GM18909 (cell line): ENCODE measurements around the gene AUH.
"Not testable (repeated sequence)": the region's sequence is repeated elsewhere in the genome, so short reads cannot be mapped to it uniquely, and the experiment has no call there.

Experiments
- ATAC-seq: cut with Tn5 transposase; IDR thresholded peaks from one replicate; pipeline ENCODE4 v1.9.1; 2021; ENCODE audit warnings: mild to moderate bottlenecking; ENCODE audit not compliant: unreplicated experiment, poor library complexity

The AUH gene

GRCh38 chr9:91379426-91379825 lies 17.7 kb upstream of the AUH start:
- ATAC-seq: no peak

DNA sequence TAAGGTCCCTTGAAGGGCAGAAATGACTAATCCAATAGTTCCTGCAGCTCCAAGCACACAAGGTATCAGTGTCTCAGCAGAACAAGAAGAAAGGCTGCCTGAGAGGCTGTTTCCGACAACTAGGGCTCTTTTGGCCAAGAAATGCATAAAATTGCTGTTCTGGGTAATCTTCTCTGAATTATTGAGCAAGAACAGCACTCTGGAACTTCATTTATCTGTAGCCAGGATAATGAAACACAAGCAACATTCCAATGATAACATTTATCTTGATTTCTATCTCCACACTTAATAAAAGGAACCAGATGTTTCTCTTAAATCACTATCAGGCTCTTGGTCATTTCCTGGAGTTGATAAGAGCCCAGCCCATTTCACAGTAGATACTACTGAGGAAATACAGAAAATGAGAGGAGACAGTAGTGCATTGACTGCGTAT lies 17.0 kb upstream of the AUH start:
- ATAC-seq: no peak

DNA sequence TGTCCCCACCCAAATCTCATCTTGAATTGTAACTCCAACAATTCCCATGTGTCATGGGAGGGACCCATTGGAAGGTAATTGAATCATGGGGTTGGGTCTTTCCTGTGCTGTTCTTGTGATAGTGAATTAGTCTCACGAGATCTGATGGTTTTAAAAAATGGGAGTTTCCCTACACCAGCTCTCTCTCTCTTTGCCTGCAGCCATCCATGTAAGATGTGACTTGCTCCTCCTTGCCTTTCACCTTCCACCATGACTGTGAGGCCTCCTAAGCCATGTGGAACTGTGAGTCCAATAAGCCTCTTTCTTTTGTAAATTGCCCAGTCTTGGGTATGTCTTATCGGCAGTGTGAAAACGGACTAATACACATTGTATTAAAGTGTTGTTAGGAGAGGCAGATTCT lies 16.3 kb upstream of the AUH start:
- not testable (repeated sequence) for ATAC-seq

DNA sequence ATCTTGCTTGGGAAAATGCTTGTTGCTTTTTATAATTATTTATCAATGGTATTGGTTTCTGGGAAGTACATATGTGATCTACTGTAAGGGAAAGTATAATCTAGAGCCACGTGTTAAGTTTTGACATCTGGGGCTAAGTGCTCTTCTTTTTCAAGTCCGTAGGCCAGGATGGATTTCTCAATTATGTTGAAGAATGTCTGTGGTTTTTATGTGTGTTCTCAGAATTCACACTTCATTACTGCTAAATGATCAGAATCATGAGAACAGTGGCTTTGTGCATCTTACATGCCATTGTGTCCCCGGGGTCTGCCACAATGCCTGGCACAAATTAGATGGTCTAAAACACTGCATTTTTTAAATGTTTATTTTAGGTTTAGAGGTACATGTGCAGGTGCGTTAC lies 14.5 kb upstream of the AUH start:
- ATAC-seq: no peak

GRCh38 chr9:91374939-91375338 lies 13.2 kb upstream of the AUH start:
- no peak for ATAC-seq

DNA sequence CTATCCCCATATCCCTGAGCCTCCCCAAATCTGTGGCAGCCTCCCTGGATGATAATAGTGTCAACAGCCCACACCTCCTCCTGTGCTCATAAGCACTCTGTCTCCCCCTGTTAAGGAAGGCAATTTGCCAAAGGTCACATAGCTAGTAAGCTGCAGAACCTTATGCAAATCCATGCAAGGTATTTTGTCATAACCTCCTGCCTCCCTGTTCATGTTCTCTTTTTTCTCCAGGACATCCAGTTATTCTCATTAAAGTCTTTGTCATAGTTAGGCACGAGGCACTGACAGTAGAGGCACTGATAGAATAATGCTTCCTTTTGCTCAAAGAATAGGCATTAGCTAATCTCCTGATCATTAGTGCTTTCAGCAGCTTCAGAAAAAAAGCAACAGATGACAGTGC lies 10.2 kb upstream of the AUH start:
- no peak for ATAC-seq

DNA sequence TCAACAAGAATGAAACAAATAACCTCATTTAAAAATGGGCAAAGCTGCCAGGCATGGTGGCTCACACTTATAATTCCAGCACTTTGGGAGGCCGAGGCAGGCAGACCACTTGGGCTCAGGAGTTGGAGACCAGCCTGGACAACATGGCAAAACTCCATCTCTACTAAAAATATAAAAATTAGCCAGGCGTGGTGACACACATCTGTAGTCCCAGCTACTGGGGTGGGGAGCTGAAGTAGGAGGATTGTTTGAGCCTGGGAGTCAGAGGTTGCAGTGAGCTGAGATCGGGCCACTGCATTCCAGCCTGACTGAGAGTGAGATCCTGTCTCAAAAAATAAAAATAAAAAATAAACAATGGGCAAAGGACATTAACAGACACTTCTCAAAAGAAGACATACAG lies 8.3 kb upstream of the AUH start:
- not testable (repeated sequence) for ATAC-seq

DNA sequence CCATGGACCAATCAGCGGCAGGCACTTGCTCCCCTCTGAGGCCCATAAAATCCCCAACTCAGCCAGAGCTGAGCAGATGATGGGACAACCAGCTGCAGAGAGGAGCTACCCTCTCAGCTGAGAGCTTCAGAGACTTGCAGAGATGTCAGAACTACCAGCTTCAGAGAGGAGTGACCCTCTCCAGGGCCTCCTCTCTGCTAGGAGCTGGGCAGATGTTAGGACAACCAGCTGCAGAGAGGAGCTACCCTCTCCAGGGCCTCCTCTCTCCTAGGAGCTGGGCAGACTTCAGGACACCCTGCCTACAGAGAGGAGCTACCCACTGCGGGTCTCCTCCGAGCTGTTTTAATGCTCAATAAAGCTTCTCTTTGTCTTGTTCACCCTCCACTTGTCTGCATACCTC lies 3.0 kb upstream of the AUH start:
- no peak for ATAC-seq

- no peak for ATAC-seq
These were observed 2.3 kb upstream of the AUH start for GRCh38 chr9:91364005-91364404.

GRCh38 chr9:91362051-91362611 lies 413 bp upstream of the AUH start:
- ATAC-seq: no peak

- ATAC-seq: no peak
These were observed 997 bp downstream of the AUH start for GRCh38 chr9:91360551-91361290.

- no peak for ATAC-seq
These were observed 1.8 kb downstream of the AUH start for GRCh38 chr9:91359734-91360470.

DNA sequence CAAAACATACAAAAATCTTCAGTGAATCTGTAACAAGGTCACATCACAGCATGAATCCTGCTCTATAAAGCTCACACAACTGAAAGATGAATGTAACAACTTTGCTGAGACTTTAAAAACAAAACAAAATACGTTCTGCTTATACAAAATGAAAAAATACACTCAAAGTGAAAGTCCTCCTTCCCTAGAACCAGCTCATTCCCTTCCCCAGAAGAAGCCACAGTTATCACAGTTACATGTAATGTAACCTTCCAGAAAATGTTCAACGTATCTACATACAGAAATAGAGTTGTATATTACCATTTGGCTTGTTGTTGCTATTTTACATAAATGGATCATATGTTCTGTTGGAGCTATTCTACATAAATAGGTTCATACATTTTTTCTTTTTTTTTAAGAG lies 2.6 kb downstream of the AUH start:
- ATAC-seq: no peak

DNA sequence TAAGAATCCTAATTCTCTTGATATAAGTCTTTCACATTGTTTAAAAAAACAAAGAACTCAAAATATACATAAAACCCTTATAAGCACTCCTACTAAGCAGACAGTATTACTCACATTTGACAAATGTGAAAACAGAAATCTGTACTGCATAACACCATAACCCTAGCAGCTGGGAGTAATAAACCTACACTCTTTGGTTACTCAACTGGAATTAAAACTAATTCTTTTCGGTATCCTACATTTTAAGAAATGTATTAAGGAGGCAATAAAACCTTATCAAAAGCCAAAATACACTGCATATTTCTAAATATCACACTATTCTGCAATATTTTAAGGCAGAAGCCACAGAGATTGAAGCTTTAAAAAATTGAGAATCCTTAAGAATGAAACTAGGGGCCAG lies 6.8 kb downstream of the AUH start:
- ATAC-seq: no peak

GRCh38 chr9:91349115-91349555 lies 12.6 kb downstream of the AUH start:
- ATAC-seq: no peak

- no peak for ATAC-seq
These were observed 13.4 kb downstream of the AUH start for GRCh38 chr9:91348191-91348807.

GRCh38 chr9:91347377-91347776 lies 14.3 kb downstream of the AUH start:
- no peak for ATAC-seq

DNA sequence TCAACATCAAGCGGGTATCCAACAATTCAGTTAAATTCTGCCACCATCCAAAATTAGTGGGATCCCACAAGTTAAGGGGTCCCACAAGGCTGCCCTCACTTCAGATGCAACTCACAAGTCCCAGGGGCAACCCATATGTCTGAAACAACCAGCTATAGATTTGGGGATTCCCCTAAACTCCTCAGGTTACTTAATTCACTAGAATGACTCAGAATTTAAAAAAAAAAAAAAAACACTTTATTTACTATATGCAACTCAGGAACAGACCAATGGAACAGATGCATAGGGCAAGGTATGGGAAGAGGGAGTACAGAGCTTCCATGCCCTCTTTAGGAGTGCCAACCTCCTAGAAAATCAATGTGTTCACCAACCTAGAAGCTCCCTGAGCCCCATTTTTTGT lies 15.1 kb downstream of the AUH start:
- ATAC-seq: no peak

GRCh38 chr9:91345978-91346377 lies 15.7 kb downstream of the AUH start:
- no peak for ATAC-seq

DNA sequence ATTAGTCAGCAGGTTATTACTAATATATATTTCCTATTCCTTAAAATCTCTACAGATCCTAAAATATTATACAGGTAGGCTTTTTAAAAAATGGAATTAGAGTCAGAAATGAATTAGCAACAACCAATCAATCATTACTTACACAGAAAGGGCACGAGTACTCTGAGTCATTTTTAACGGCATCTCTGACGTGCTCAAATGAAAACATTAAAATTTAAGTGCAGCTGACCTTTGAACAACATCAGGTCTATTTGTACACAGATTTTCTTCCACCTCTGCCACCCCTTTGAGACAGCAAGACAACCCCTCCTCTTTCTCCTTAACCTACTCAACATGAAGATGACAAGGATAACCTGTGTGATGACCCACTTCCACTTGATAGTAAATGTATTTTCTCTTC lies 19.1 kb downstream of the AUH start:
- ATAC-seq: no peak

DNA sequence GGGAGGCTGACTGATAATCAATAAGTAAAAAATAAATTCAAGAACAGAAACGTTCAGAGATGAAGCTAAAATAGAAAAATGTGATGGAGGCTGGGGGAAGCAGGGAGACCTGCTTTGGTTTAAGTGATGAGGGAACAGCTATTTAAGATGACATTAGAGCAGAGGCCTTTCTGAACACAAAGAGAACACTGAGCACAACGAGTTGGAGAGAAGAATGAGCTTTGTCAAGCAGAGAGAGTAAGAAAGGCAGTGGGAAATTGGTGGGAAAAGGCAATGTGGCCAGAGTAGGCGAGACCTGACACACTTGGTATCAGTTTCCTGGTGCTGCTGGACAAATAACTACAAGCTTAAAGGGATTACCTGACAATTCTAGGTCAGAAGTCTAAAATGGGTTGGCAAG lies 20.0 kb downstream of the AUH start:
- no peak for ATAC-seq
